ENCODE results near the gene ENTHD1.

- TF ChIP-seq CTCF (IDR thresholded peaks at IDR 0.05 in 8 of 11, conservative IDR thresholded peaks at IDR 0.05 in 3 of 11) (no peak), POLR2A (IDR thresholded peaks at IDR 0.05) (no peak)
Observed at GRCh38 chr22:39915295-39915726, 21.8 kb upstream of the ENTHD1 start.
